ENCODE measurements around the gene B4GALNT3.

- TF ChIP-seq, protein P1, sequence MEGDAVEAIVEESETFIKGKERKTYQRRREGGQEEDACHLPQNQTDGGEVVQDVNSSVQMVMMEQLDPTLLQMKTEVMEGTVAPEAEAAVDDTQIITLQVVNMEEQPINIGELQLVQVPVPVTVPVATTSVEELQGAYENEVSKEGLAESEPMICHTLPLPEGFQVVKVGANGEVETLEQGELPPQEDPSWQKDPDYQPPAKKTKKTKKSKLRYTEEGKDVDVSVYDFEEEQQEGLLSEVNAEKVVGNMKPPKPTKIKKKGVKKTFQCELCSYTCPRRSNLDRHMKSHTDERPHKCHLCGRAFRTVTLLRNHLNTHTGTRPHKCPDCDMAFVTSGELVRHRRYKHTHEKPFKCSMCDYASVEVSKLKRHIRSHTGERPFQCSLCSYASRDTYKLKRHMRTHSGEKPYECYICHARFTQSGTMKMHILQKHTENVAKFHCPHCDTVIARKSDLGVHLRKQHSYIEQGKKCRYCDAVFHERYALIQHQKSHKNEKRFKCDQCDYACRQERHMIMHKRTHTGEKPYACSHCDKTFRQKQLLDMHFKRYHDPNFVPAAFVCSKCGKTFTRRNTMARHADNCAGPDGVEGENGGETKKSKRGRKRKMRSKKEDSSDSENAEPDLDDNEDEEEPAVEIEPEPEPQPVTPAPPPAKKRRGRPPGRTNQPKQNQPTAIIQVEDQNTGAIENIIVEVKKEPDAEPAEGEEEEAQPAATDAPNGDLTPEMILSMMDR (IDR thresholded peaks at IDR 0.05), result no peak
- no peak for TF ChIP-seq POLR2A (IDR thresholded peaks at IDR 0.05)
Observed at GRCh38 chr12:545835-546234, 86.1 kb downstream of the B4GALNT3 start.
